Chondrocyte (in vitro differentiated cells): ENCODE results near the gene PPP1CC. TPM values are rescaled to one million over a fixed set of nuclear protein-coding genes. Genes with fewer than 3 reads are reported as not detected.

Experiments
- DNase-seq: peaks from one replicate; pipeline ENCODE4 v3.0.0; 2021; ENCODE audit warnings: mixed read lengths, low spot score
- H3K27ac Mint-ChIP-seq: one replicate; pipeline ENCODE4 v1.8.0; 2021; ENCODE audit warnings: mild to moderate bottlenecking, moderate library complexity, mixed read lengths; ENCODE audit not compliant: unreplicated experiment
- H3K27me3 Mint-ChIP-seq: 2 replicates; pipeline ENCODE4 v1.8.0; 2021; ENCODE audit warnings: low read depth, mixed read lengths
- H3K36me3 Mint-ChIP-seq: 2 replicates; pipeline ENCODE4 v1.8.0; 2021; ENCODE audit warnings: low read depth, mixed read lengths
- H3K4me1 Mint-ChIP-seq: 2 replicates; pipeline ENCODE4 v1.8.0; 2021; ENCODE audit warnings: low read depth, mild to moderate bottlenecking, mixed read lengths
- H3K4me3 Mint-ChIP-seq: one replicate; pipeline ENCODE4 v1.8.0; 2021; ENCODE audit warnings: mild to moderate bottlenecking, moderate library complexity, mixed read lengths; ENCODE audit not compliant: unreplicated experiment
- H3K9me3 Mint-ChIP-seq: 2 replicates; pipeline ENCODE4 v1.8.0; 2021; ENCODE audit warnings: low read depth, mixed read lengths
- total RNA-seq: library from RNA; stranded (reverse); gene quantifications from 3 replicates; pipeline ENCODE4 v1.2.1, GENCODE V29; 2021
- TF ChIP-seq, protein P1 (sequence below): fragments of 200-600 bp; sonication (generic); IDR thresholded peaks from 2 replicates; pipeline ENCODE4 v1.5.0; 2021; ENCODE audit warnings: antibody characterized with exemption, mild to moderate bottlenecking, moderate library complexity

The PPP1CC gene
- total RNA-seq, 1 donor from 2014 or later = 82.5 TPM

GRCh38 chr12:110765111-110765510 lies 22.4 kb upstream of the PPP1CC start:
- Mint-ChIP-seq H3K4me3 (no peak overlapping the region), H3K4me1 (no peaks in the 10 kb centered on the region), H3K36me3 (no peaks in the 10 kb centered on the region), H3K27me3 (peaks cover 6% of the 10 kb centered on the region), H3K9me3 (peaks cover 2% of the 10 kb centered on the region), H3K27ac (no peak overlapping the region)
- no peak for DNase-seq
- TF ChIP-seq, protein P1, sequence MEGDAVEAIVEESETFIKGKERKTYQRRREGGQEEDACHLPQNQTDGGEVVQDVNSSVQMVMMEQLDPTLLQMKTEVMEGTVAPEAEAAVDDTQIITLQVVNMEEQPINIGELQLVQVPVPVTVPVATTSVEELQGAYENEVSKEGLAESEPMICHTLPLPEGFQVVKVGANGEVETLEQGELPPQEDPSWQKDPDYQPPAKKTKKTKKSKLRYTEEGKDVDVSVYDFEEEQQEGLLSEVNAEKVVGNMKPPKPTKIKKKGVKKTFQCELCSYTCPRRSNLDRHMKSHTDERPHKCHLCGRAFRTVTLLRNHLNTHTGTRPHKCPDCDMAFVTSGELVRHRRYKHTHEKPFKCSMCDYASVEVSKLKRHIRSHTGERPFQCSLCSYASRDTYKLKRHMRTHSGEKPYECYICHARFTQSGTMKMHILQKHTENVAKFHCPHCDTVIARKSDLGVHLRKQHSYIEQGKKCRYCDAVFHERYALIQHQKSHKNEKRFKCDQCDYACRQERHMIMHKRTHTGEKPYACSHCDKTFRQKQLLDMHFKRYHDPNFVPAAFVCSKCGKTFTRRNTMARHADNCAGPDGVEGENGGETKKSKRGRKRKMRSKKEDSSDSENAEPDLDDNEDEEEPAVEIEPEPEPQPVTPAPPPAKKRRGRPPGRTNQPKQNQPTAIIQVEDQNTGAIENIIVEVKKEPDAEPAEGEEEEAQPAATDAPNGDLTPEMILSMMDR = no peak

DNA sequence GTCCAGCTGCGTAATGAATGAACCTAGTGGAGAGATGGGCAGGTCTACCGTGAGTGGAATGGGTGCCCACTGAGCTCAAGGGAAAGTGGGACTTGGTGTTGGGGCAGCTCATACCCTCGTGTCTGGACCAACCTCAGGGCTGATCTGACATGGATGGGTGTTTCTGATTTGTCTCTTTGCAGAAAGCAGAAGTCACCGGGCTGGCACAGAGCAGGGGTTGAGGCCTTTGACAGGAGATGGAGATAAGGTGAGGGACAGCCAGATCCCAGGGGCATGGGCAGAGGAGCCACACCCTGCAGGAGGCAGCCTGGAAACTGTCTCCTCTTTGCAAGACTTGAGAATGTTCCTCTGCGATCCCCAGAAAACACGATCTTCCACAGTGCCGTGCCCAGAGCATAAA lies 20.9 kb upstream of the PPP1CC start:
- no peak overlapping the region for H3K27ac Mint-ChIP-seq
- H3K36me3 Mint-ChIP-seq = no peaks in the 10 kb centered on the region
- peaks cover 6% of the 10 kb centered on the region for H3K27me3 Mint-ChIP-seq
- TF ChIP-seq, protein P1 = no peak
- no peaks in the 10 kb centered on the region for H3K4me1 Mint-ChIP-seq
- no peaks in the 10 kb centered on the region for H3K9me3 Mint-ChIP-seq
- no peak for DNase-seq
- no peak overlapping the region for H3K4me3 Mint-ChIP-seq

DNA sequence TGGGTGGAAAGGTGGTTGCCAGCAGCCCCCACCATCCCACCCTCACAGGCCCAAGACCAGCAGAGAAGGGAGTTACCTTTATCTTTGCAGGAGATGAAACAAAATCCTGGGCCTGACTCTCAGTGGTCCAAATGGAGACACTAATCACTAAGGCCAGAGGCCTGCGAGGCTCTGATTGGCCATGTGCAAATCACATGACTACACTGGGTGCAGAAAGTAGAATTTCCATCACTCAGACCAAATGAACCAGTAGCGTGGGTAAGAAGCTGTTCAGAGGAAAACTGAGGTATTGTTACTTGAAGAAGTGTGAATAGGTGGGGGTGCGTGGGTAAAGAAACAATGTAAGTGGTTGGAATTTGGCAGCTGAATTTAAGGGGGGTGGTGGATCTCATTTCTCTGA lies 20.2 kb upstream of the PPP1CC start:
- no peak for DNase-seq
- Mint-ChIP-seq H3K4me1 (no peaks in the 10 kb centered on the region), H3K4me3 (no peak overlapping the region), H3K9me3 (no peaks in the 10 kb centered on the region), H3K27ac (no peak overlapping the region), H3K27me3 (peaks cover 6% of the 10 kb centered on the region), H3K36me3 (no peaks in the 10 kb centered on the region)
- TF ChIP-seq, protein P1 = no peak

- TF ChIP-seq, protein P1 = no peak
- Mint-ChIP-seq H3K4me1 (no peaks in the 10 kb centered on the region), H3K4me3 (no peak overlapping the region), H3K27me3 (peaks cover 2% of the 10 kb centered on the region), H3K9me3 (no peaks in the 10 kb centered on the region), H3K27ac (no peak overlapping the region), H3K36me3 (no peaks in the 10 kb centered on the region)
- no peak for DNase-seq
These were observed 17.5 kb upstream of the PPP1CC start for GRCh38 chr12:110760204-110760609.

- Mint-ChIP-seq H3K36me3 (no peaks in the 10 kb centered on the region), H3K4me1 (no peaks in the 10 kb centered on the region), H3K27ac (no peak overlapping the region), H3K4me3 (no peak overlapping the region), H3K9me3 (no peaks in the 10 kb centered on the region), H3K27me3 (no peaks in the 10 kb centered on the region)
- no peak for DNase-seq
- TF ChIP-seq, protein P1 = no peak
These were observed 16.2 kb upstream of the PPP1CC start for GRCh38 chr12:110758922-110759321.
